RWPE2 (cell line): ENCODE data around the gene SCG2.
A peak's percentile ranks its signal among the peaks of the same experiment; 100 is the strongest.

Source experiments
- ATAC-seq: fragments of 200-7000 bp; cut with Tn5 transposase; 3 replicates; pipeline ENCODE4 v1.9.1; 2021; ENCODE audit warnings: low read depth
- DNase-seq: peaks from one replicate; pipeline ENCODE4 v3.0.0-alpha.2; 2020; ENCODE audit warnings: low spot score
- H3K27ac ChIP-seq: fragments of 450-650 bp; 2 replicates; pipeline ENCODE4 v1.5.1; 2017; ENCODE audit warnings: mild to moderate bottlenecking; ENCODE audit not compliant: poor library complexity, severe bottlenecking
- H3K27me3 ChIP-seq: fragments of 250-450 bp; sonication (Bioruptor Pico); 2 replicates; pipeline ENCODE4 v1.5.1; 2021; ENCODE audit warnings: mild to moderate bottlenecking, moderate library complexity; ENCODE audit not compliant: insufficient read depth, poor library complexity, severe bottlenecking
- H3K36me3 ChIP-seq: fragments of 250-450 bp; sonication (Bioruptor Pico); 2 replicates; pipeline ENCODE4 v1.5.1; 2020; ENCODE audit warnings: low read depth, mild to moderate bottlenecking, moderate library complexity
- H3K4me1 ChIP-seq: fragments of 250-450 bp; sonication (Bioruptor Pico); 2 replicates; pipeline ENCODE4 v1.5.1; 2021; ENCODE audit warnings: mild to moderate bottlenecking, moderate library complexity; ENCODE audit not compliant: insufficient read depth, poor library complexity, severe bottlenecking
- H3K4me3 ChIP-seq: fragments of 250-450 bp; sonication (Bioruptor Pico); 2 replicates; pipeline ENCODE4 v1.5.1; 2021; ENCODE audit warnings: mild to moderate bottlenecking, moderate library complexity; ENCODE audit not compliant: severe bottlenecking
- H3K9me3 ChIP-seq: fragments of 250-450 bp; sonication (Bioruptor Pico); 2 replicates; pipeline ENCODE4 v1.5.1; 2021; ENCODE audit warnings: mild to moderate bottlenecking, moderate library complexity; ENCODE audit not compliant: severe bottlenecking
- CTCF ChIP-seq: fragments of 450-650 bp; IDR thresholded peaks from one replicate; pipeline ENCODE4 v1.5.1; 2017; ENCODE audit warnings: mild to moderate bottlenecking, moderate library complexity; ENCODE audit not compliant: poor library complexity, severe bottlenecking

The SCG2 gene

DNA sequence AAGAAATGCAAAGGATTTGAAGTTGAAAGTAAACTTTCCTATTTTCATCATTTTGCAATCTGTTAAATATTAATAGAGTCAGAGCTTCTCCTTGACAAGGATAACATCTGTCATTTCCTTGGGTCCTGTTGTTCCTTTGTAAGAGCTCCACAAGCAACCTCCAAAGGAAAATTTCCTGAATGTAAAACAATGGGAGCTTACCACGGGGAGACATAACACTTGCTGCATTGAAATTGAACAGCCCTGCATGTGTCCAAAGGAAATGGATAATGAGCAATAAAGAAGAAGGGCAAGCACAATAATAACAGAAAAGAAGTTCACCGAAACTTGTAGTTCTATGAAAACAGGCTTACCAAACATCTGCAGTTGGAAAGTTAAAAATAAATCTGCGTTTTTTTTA is 42.0 kb upstream of the SCG2 start:
- TF ChIP-seq CTCF = no peak
- Histone ChIP-seq H3K36me3 (no peaks in the 10 kb centered on the region), H3K4me3 (no peak overlapping the region), H3K4me1 (peaks cover 6% of the 10 kb centered on the region), H3K27ac (no peak overlapping the region), H3K27me3 (no peaks in the 10 kb centered on the region), H3K9me3 (no peaks in the 10 kb centered on the region)
- no peak for ATAC-seq
- no peak for DNase-seq

DNA sequence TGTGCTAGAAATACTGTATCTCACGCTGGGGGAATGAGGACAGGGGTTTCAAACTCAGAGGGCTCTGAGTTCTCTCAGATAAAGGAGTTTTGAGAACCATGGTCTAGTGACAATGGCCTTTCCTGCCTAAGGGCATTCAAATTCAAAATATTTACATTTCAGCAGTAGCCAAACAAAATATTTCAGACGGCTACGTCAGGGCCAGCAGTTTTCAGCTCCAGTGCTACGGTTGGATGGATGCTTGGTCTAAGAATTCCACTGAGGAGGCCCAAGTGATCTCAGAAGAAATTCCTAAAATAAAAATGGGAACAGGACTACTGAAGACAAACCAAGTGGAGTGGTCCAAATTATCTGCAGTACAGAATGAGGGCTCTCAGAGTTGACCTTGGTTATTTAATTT is 41.1 kb upstream of the SCG2 start:
- H3K9me3 ChIP-seq = no peaks in the 10 kb centered on the region
- no peaks in the 10 kb centered on the region for H3K36me3 ChIP-seq
- ATAC-seq (no peak), DNase-seq (no peak)
- peaks cover 6% of the 10 kb centered on the region for H3K4me1 ChIP-seq
- H3K27me3 ChIP-seq = no peaks in the 10 kb centered on the region
- no peak overlapping the region for H3K4me3 ChIP-seq
- TF ChIP-seq CTCF = no peak
- H3K27ac ChIP-seq = no peak overlapping the region

DNA sequence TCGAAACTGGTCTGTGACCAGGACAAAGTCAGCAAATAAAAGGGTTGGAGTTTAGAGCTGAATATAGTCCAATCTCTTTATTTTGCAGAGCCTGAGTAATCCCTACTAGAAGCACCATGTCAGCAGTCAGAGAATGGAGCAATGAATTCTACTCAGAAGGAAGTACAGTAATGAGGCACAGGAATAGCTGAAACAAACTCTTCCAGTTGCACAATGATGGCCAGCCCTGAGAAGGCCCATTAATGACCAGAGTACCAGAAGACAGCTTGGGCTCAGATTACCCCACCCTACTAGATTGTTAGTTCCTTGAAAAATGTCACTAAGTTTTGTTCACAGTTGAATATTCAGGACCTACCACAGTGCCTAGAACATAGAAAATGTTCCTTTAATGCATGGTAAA is 40.3 kb upstream of the SCG2 start:
- no peaks in the 10 kb centered on the region for H3K27me3 ChIP-seq
- no peak overlapping the region for H3K4me3 ChIP-seq
- DNase-seq (no peak), ATAC-seq (no peak)
- TF ChIP-seq CTCF = no peak
- peaks cover 6% of the 10 kb centered on the region for H3K4me1 ChIP-seq
- no peaks in the 10 kb centered on the region for H3K36me3 ChIP-seq
- H3K27ac ChIP-seq = no peak overlapping the region
- no peaks in the 10 kb centered on the region for H3K9me3 ChIP-seq

DNA sequence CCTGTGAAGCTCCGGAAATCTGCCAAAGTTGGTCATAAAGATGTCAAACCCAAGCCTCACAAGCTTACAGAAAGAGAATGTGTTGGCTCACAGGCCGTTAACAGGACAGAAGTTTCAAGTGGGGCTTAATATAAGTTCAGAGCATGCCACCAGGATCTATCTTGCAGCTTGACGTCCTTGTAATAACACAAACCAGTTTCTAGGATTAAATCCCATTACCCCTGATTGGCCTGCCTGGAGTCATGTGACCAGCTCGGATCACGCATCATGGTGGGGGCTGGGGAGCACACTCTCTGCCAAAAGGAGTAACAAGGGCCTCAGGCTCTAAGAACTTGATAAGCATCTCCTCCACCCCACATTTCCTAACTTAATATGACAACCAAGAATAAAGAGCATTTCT is 38.9 kb upstream of the SCG2 start:
- H3K4me1 ChIP-seq = peaks cover 6% of the 10 kb centered on the region
- TF ChIP-seq CTCF = no peak
- H3K36me3 ChIP-seq = no peaks in the 10 kb centered on the region
- H3K27ac ChIP-seq = no peak overlapping the region
- no peaks in the 10 kb centered on the region for H3K9me3 ChIP-seq
- no peak for DNase-seq
- ATAC-seq = no peak; the same call in 2 of the 3 replicates
- H3K4me3 ChIP-seq = no peak overlapping the region
- H3K27me3 ChIP-seq = no peaks in the 10 kb centered on the region

DNA sequence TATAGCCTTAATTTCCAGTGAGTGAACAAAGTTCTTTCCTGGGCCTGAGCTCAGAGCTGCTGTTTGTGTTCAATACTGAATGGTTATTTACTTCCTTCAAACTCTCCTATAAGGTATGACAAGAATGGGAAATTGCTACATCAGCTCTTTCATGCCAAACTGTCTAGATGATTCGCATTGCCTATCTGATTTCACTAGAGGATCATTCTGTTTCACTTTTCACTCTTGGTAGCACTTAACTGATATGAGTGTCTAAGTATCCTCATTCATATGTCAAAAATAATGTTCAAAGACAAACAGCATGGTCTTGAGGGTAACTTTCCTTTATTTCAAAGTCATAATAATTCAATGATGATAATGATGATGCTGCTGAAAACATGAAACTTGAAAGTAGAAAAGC is 32.9 kb upstream of the SCG2 start:
- ATAC-seq (peak; percentile 61; the same call in 2 of the 3 replicates), DNase-seq (no peak)
- Histone ChIP-seq H3K27me3 (no peaks in the 10 kb centered on the region), H3K9me3 (no peaks in the 10 kb centered on the region), H3K27ac (no peak overlapping the region), H3K4me1 (no peaks in the 10 kb centered on the region), H3K4me3 (no peak overlapping the region), H3K36me3 (no peaks in the 10 kb centered on the region)
- TF ChIP-seq CTCF = no peak
